Right lobe of liver (tissue), 6 donors: ENCODE data around the gene TRIM50. TPM values are rescaled to one million over a fixed set of nuclear protein-coding genes. Genes with fewer than 3 reads are reported as not detected.
"Not testable (repeated sequence)": the region's sequence is repeated elsewhere in the genome, so short reads cannot be mapped to it uniquely, and the experiment has no call there.

ENCODE experiments used
- ATAC-seq, 4 donors: fragments of 200-7000 bp; cut with Tn5 transposase; one replicate each; pipeline ENCODE4 v1.9.1; 2020; ENCODE audit warnings: mild to moderate bottlenecking in 4 of 4, moderate library complexity in 4 of 4
- DNase-seq, 3 donors: peaks; one replicate each; pipeline ENCODE4 v3.0.0-alpha.2; 2020
- H3K27ac ChIP-seq, 3 donors: fragments of 200-600 bp; one replicate each; pipeline ENCODE4 v1.8.0; 2022
- H3K27me3 ChIP-seq, 2 donors: fragments of 200-600 bp; one replicate each; pipeline ENCODE4 v1.8.0; 2022
- H3K36me3 ChIP-seq, 4 donors: fragments of 200-600 bp; sonication (generic) in 1 of 4; one replicate each; pipeline versions ENCODE4 v1.5.1 to v1.8.0; 2017 to 2022; ENCODE audit warnings: control low read depth in 1 of 4
- H3K4me1 ChIP-seq, 4 donors: fragments of 200-600 bp; sonication (generic) in 1 of 4; one replicate each; pipeline versions ENCODE4 v1.5.1 to v1.8.0; 2017 to 2022; ENCODE audit warnings: control low read depth in 1 of 4
- H3K4me3 ChIP-seq, 3 donors: fragments of 200-600 bp; one replicate each; pipeline ENCODE4 v1.8.0; 2022
- H3K9me3 ChIP-seq, 4 donors: fragments of 200-600 bp; sonication (generic) in 1 of 4; one replicate each; pipeline versions ENCODE4 v1.5.1 to v1.8.0; 2017 to 2022; ENCODE audit warnings: control low read depth in 1 of 4
- POLR2A ChIP-seq: fragments of 450-650 bp; IDR thresholded peaks from one replicate; pipeline ENCODE4 v1.6.1; 2017; ENCODE audit warnings: antibody characterized with exemption, mild to moderate bottlenecking
- WGBS: methylation state at CpG from one replicate; pipeline ENCODE4 v1.1.6; 2018; ENCODE audit warnings: low coverage, low lambda C conversion rate; ENCODE audit not compliant: insufficient coverage; ENCODE audit errors: missing lambda C conversion rate; 5-methylcytosine and 5-hydroxymethylcytosine counted together
- intact Hi-C, 2 donors: fragments of 100-400 bp; cut with DNase I; formaldehyde crosslinking; loops; one replicate each; pipeline versions ENCODE4 v1.11.2 to v1.14.1; 2022
- total RNA-seq, 6 experiments: library from RNA; depleted of rRNA in 2 of 6; stranded (reverse); fragments of >200 nt in 2 of 6; fragmentation: NEBNext Ultra II Directional in 3 of 6; extraction: Animal tissue kit (Norgen Biotek cat#: 25700) in 3 of 6; gene quantifications; one replicate each; pipeline versions ENCODE4 v1.1.0 to v1.2.4, GENCODE V29; 2016 to 2023
- TF ChIP-seq, protein P1 (sequence below), 4 donors: fragments of 200-600 bp in 3 of 4; fragments of 450-650 bp in 1 of 4; IDR thresholded peaks; one replicate each; pipeline versions ENCODE4 v1.5.1 to v1.8.0; 2016 to 2022; ENCODE audit warnings: antibody characterized with exemption in 4 of 4, mild to moderate bottlenecking in 2 of 4
- donor health status: DM: no; HTN: yes; CAD: no.
- donor health status: DM: no; HTN: no; CAD: no.
- donor health status: DM: no; HTN: no; CAD: no.
- donor health status: DM: no; HTN: yes; CAD: no.
- donor health status: DM: no; HTN: yes; CAD: no.

TRIM50 gene
- total RNA-seq, 6 experiments from 2014 or later = 0.11 to 0.56 TPM; not detected in 4

DNA sequence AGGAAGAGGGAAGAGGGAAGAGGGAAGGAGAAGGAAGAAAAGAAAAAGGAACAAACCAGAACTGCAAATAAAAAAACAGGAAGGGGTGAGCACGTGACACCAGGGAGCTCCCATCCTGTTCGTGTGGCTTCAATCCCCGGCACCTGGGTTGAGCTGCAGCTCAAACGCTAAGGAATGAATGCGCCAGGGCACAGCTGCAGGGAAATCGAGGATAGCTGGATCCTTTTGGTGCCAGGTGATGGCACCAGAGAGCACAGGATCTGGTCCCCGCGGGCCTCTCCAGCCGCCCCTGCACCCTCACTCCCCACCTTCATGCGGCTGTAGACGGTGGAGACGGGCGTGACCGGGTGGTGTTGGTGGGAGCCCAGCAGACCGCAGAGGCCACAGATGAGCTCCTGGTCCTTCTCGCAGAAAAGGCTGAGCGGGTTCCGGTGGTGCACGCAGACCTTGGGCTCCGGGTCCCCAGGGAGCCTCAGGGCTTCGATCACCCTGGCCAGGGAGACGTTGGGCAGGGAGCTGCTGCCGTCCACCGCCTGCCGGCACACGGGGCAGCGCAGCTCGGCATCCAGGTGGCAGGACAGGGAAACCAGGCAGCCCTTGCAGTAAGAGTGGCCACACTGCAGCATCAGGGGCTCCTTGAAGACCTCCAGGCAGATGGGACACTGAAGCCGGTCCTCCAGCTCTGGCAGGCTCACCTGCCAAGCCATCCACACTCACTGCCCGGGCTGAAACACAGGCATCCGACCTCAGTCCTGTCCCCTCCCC is 3.6 kb downstream of the TRIM50 start:
- H3K36me3 ChIP-seq, intact Hi-C loops, H3K27ac ChIP-seq, H3K9me3 ChIP-seq, H3K4me1 ChIP-seq, H3K27me3 ChIP-seq, H3K4me3 ChIP-seq: not testable (repeated sequence)
- DNase-seq (peak in 2 of 3 donors; percentile 49 to 65), ATAC-seq (peak; percentile 79 to 87 (median 84))
- WGBS = no CpG with 5 or more reads among the region's 31 CpGs
- TF ChIP-seq, protein P1, sequence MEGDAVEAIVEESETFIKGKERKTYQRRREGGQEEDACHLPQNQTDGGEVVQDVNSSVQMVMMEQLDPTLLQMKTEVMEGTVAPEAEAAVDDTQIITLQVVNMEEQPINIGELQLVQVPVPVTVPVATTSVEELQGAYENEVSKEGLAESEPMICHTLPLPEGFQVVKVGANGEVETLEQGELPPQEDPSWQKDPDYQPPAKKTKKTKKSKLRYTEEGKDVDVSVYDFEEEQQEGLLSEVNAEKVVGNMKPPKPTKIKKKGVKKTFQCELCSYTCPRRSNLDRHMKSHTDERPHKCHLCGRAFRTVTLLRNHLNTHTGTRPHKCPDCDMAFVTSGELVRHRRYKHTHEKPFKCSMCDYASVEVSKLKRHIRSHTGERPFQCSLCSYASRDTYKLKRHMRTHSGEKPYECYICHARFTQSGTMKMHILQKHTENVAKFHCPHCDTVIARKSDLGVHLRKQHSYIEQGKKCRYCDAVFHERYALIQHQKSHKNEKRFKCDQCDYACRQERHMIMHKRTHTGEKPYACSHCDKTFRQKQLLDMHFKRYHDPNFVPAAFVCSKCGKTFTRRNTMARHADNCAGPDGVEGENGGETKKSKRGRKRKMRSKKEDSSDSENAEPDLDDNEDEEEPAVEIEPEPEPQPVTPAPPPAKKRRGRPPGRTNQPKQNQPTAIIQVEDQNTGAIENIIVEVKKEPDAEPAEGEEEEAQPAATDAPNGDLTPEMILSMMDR (IDR thresholded peaks at IDR 0.05) = peak; percentile 32 to 61 (median 46)

DNA sequence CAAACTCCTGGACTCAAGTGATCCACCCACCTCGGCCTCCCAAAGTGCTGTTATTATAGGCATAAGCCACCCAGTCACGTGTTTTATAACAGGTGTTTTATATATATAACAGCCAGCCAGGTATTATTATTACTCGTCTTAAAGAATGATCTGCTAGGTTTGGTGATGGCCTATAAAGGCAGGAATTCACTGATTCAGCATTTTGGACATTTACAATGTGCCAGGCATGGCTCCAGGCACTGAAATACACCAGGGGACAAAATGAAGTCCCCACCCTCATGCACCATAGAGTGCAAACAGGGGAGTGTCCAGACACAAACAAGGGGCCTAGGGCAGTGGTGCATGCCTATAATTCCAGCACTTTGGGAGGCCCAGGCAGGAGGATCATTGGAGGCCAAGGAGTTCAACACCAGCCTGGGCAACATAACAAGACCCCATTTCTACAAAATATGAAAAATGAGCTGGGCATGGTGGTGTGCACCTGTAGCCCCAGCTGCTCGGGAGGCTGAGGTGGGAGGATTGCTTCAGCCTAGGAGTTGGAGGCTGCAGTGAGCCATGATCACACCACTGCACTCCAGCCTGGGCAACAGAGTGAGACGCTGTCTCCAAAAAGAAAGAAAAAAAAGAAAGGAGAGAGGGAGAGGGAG is 4.3 kb downstream of the TRIM50 start:
- H3K27me3 ChIP-seq, H3K4me3 ChIP-seq, H3K36me3 ChIP-seq, intact Hi-C loops, H3K27ac ChIP-seq, DNase-seq, H3K9me3 ChIP-seq, ATAC-seq, H3K4me1 ChIP-seq: not testable (repeated sequence)
- 66% methylated on average over 5 of the region's 5 CpGs for WGBS

DNA sequence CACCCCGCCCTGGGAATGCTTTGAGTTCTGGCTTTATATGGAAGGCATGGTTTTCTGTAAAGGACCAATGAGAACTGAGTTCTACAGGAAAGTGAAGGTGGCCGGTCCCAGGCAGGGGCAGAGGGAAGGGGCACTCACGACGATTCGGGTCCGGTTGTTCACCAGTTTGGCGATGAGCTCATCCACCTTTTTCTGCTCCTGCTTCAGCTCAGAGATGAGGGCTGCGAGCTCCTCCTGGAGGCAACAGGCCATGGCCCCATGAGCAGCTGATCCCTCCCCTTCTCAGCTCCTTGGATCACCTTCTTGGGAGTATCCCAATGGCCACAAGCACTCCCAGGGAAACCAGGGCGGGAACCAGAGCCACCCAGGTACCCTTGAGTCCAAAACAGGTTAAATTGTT is 7.9 kb downstream of the TRIM50 start:
- DNase-seq, H3K27ac ChIP-seq, H3K4me3 ChIP-seq, H3K36me3 ChIP-seq, H3K9me3 ChIP-seq, ATAC-seq, H3K27me3 ChIP-seq, H3K4me1 ChIP-seq, intact Hi-C loops: not testable (repeated sequence)
- 61% methylated on average over 7 of the region's 9 CpGs for WGBS

DNA sequence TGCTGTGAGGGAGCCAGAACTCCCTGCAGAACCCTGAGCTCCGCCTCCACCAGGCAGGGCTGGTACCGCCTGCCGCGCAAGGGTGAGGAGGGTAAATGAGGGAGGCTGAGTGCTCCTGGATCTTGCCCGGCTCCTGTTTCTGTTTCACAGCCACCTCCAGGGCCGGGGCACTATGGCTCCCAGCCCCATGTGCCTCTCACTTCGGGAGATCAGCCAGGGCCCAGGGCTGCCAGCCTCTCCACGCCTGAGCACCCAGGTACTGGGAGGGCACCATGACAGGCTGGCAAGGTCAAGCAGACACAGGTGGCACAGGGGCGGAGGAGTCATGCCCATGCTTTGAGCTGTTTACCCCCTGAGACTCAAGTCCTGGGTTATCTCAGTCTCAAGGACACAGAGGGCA is 8.3 kb downstream of the TRIM50 start:
- H3K27me3 ChIP-seq, H3K27ac ChIP-seq, H3K36me3 ChIP-seq, ATAC-seq, DNase-seq, H3K4me3 ChIP-seq, intact Hi-C loops, H3K4me1 ChIP-seq, H3K9me3 ChIP-seq: not testable (repeated sequence)
- WGBS = 80% methylated on average over 1 of the region's 9 CpGs

DNA sequence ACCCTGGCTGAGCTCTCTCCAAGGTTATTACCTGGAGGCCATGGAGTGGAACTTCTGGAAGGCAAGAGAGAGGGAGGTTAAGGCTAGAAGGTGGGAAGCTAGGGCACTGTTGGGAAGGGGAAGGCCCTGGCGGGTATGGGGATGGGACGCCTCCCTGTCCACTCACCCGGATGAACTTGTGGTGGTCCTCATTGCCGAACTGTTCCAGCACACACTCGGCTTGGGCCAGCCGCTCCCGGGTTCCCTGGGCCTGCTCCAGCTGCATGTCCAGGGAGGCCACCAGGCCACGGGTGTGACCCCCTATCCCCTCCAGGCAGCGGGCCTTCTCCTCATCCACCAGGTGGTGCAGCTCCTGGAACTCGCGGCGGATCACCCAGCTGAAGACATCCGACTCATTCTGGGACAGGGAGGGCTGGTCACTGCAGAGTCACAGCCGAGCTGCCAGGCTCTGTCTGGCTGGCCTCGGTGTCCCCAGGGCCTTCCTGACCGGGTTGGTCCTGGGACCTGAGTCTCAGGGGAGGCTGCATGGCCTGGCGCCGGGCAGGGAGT is 9.2 kb downstream of the TRIM50 start:
- H3K27ac ChIP-seq, H3K27me3 ChIP-seq, intact Hi-C loops, H3K4me3 ChIP-seq, H3K36me3 ChIP-seq, H3K9me3 ChIP-seq, DNase-seq, H3K4me1 ChIP-seq: not testable (repeated sequence)
- ATAC-seq = peak in 1 of 4 donors; percentile 37
- WGBS = no CpG with 5 or more reads among the region's 18 CpGs

DNA sequence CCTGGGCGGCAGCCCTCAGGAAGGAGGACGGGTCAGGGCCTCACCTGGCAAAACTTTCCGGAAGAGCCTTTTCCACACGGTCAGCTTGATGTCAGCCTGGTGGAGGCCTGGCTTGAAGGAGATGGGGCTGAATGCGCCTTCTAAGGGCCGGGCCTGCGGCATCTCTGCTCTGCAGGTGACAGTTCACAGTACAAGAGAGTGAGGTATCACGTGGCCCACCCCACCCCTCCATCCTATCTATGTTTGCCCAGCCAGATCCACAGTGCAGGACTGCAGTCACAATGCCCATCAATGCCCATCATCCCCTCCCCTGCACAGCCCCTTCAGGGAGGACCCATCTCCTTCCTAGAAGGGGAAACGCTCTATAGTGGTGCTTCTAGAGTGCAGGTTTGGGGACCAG is 11.4 kb downstream of the TRIM50 start:
- H3K27ac ChIP-seq = no peak overlapping the region
- no peak overlapping the region for H3K4me3 ChIP-seq
- H3K4me1 ChIP-seq = no peaks in the 10 kb centered on the region
- no peaks in the 10 kb centered on the region for H3K36me3 ChIP-seq
- ATAC-seq = no peak
- no peaks in the 10 kb centered on the region for H3K9me3 ChIP-seq
- WGBS = no CpG with 5 or more reads among the region's 9 CpGs
- TF ChIP-seq POLR2A = no peak
- TF ChIP-seq, protein P1 (IDR thresholded peaks at IDR 0.05) = no peak
- no peak for DNase-seq
- H3K27me3 ChIP-seq = no peaks in the 10 kb centered on the region
- intact Hi-C loops = no loop called here
